GM18868 (cell line): ENCODE data around the gene DNAJC5G.
"Not testable (repeated sequence)": the region's sequence is repeated elsewhere in the genome, so short reads cannot be mapped to it uniquely, and the experiment has no call there.

Source experiments
- ATAC-seq: cut with Tn5 transposase; IDR thresholded peaks from one replicate; pipeline ENCODE4 v1.9.1; 2021; ENCODE audit warnings: mild to moderate bottlenecking, moderate library complexity; ENCODE audit not compliant: unreplicated experiment

Gene DNAJC5G

DNA sequence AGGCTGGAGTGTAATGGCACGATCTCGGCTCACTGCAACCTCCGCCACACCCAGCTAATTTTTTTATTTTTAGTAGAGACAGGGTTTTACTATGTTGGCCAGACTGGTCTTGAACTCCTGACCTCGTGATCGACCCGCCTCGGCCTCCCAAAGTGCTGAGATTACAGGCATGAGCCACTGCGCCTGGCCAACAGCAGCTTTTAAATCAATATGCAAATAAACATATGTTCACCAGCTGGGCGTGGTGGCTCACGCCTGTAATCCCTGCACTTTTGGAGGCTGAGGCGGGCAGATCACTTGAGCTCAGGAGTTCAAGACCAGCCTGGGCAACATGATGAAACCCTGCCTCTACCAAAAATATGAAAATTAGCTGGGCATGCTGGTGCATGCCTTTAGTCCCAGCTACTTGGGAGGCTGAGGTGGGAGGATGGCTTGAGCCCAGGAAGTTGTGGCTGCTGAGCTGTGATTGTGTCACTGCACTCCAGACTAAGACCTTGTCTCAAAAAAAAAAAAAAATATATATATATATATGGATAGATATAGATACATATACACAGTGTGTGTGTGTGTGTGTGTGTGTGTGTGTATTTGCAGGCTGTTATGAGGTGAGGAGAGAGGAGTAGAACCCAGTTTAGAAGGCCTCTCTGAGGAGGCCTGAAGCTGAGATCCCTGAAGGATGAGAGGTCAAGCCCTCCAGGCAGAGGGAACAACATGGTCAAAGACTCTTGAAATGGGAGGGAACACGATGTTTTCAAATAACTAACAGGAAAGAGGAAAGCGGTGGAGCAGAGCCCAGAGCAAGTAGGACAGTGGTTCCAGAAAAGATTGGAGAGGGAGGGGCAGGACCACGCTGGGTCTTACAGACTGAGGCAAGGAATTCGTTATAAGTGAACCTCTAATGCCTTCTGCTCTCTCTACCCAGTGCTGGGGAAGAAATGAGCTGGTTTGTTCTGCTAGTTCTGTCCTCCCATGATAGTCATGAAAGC, 2.4 kb upstream of the DNAJC5G start:
- ATAC-seq, result not testable (repeated sequence)

DNA sequence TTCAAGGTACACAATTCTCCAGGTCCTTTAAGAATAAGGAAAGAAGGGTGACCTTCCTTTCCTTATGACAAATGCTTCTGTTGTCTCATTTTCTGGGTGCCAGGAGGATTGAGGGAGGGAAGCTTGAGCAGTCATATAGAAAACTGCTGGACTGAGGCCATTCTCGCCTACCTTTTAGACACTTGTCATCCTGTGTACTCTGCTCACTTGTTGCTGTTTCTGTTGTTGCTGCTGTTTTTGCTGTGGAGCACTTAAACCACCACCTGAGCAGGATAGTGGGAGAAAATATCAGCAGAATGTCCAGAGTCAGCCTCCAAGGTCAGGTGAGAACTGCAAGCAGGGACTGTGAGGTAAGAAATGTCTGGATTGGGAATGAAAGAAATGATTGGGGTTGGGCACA, 2.8 kb downstream of the DNAJC5G start:
- ATAC-seq, result no peak

DNA sequence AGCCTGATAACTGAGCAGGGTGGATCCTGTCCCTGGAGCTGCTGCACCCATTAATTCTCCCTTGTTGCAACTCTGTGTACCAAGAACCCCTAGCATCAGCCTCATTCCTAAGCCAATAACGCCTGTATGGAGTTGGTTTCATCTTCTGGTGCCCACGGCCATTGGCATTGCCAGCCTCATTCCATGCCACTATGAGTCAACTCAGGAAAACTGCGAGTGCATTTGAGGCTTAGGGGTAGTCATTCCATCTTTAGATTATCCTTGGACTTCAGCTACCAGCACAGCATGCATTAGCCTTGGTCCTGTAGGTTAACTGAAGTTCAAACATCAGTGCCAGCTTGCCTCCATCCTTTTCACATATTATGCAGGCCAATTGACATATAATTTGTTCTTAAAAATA, 5.6 kb downstream of the DNAJC5G start:
- no peak for ATAC-seq

DNA sequence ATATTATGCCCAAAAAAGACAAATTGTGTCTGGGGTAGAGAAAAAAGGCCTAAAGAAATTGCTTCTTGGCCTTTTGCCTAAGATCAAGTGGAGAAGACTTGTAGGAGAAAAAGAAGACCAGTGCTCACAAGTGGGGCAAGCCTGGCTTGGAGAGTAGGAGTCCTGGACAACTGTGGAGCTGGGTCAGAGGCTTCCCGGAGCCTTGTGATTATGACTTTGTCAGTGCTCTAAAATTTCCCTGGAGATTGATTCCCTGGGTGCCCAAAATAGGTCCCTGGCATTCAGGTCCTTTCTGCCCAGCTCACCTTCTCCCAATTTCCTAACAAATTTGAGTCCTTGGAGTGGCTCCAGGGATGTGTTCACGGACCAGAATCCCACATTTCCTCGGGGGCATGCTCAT, 6.2 kb downstream of the DNAJC5G start:
- no peak for ATAC-seq

DNA sequence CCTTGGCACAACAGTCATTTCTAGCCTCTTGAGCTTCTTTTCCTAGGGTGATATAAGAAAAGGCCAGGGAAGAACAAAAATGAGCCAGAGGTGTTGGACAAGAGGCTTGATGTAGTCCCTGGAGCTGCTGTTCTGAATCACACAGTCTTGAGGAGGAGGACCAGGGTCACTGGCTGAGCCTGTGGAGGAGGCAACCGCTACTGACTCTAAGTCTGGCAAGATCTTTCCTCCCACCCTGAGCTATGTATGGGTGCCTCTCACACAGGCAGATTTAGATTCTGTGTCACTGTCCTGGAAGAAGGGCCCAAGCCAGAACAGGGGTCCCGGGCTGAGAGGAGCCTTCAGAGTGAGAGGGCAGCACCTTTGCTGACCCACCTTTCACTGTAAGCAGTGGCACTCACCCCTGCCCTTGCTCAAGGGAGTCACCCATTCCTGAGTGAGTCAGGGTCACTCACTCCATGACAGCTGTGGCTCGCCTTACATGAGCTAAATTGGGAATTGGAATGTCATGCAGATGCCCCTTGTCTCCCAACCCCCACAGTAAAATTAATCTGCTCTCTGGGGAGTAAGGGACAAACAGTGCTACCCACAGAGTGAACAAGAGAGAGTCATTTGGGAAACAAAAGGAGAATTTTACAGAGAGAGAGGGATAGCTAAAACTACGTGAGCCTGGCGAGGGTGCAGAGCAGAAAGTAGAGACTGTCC, 6.8 kb downstream of the DNAJC5G start, which contains the start of gene TRIM54:
TRIM54 (plus strand) TSS at position 575 of the 705 bp plus-strand sequence. CDS start 303 bp downstream, outside the sequence.
- no peak for ATAC-seq

DNA sequence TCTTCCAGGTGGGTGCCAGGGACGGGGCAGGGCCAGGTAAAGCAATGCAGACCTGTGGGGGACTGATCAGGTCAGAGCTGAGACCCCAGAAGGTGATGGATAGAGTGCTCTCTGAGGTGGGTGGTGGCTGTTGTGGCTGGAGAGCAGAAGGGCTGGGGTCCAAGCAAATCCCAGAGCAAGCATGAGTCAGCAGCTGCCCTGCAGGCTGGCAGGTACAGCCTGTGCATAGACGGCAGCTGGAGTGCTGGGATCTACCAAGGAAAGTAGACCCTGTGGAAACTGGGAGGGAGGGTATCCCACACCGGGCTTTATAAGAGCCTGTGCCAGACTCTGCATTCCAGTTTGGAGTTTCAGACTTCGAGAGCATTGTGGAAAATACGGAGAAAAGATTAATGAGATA, 7.7 kb downstream of the DNAJC5G start:
- no peak for ATAC-seq

DNA sequence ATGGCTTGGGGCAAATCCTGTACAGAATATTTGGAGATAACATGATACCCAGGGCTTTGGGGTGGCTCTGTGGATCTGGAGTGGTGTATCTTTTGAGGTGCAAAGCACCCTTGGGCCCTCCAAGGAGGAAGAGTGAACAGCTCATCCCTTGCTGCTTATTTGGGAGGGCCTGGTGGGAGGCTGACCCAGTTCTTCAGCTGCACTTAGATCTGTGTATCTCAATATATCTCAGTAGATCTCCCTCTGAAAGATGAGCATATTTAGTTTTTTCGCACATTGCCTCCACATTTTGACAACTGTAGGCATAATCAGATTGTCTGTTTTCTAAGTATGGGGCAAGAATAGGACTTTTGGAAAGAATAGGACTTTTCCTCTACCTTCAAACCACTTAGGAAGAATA, 9.8 kb downstream of the DNAJC5G start:
- no peak for ATAC-seq

DNA sequence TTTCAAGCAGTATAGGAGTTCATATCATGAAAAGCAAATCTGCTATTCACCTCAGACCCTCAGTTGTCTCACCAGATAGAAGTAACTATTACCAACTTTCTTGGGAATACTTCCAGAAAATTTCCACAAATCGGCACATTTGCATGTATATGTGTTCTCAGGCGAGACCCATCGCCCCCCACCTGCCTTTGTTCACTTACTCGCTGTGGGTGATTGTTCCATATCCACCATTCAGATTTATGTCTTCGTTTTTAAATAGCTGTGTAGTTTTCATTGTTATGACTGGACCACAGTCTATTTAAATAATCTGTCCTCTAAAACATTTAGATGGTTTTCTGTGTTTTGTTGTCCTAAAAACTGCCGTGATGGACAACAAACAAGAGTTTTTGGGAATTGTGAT, 10.2 kb downstream of the DNAJC5G start:
- ATAC-seq, result no peak

DNA sequence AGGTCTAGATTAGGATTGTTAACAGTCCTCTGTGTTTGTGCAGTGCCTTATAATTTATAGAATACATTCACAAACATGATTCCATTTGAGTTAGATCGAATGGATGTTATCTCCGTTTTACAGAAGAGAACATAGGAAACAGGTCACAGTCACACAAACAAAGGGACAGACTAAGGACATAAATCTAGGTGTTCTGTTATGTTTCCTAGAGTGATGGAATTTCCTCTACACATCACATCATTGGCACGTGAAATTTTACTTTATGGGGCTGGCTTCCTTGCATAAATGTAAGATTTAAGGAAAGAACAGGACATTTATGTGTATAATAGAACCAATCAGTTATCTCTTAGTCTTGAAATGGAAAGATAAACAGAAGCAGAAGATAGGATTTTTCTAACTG, 13.4 kb downstream of the DNAJC5G start:
- ATAC-seq, result no peak

DNA sequence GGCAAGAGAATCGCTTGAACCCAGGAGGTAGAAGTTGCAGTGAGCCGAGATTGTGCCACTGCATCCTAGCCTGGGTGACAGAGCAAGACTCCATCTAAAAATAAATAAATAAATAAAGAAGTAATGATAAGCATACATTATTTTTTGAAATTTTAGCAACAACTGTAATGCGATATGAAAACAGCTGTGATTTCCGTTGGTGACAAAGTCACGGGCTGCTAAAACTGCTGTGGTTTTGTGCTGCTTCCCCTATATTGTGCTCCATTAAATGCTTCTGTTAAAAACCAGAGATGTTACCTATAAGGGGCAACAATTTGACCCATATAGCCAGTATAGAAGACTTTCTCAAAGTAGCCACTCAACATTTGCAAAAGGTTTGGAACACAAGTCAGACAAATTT, 15.3 kb downstream of the DNAJC5G start:
- no peak for ATAC-seq

DNA sequence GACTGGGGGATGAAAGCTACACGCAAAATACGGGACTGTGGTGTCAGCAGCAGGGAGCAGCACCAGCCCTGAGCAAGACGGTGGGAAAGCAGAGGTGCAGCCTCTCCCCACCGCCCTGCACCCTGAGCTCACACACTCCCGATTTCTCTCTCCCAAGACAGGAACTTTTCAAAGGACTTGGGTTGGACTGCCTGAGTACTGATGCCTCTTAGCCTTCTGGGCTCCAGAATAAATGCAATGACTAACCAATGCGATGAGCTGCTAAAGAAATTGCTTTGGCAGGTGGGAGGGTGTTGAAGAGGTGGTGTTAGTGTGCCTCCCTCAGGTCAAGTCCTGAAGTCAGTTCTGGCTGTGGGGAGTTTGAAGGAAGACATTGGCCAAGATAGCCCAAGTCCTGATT, 16.6 kb downstream of the DNAJC5G start:
- no peak for ATAC-seq

DNA sequence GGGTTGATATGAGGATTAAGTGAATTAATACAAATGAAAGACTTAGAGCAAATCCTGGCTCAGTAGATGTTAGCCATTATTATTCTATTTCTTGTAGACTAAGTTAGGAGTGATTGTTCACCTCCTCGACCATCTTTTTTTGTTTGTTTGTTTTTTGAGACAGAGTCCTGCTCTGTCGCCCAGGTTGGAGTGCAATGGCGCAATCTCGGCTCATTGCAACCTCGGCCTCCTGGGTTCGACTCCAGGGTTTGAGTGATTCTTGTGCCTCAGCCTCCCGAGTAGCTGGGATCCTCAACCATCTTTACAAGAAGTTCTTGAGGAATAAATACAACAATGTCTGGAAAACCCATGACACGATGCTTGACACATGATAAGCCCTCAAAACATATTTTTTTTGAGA, 19.7 kb downstream of the DNAJC5G start:
- no peak for ATAC-seq

DNA sequence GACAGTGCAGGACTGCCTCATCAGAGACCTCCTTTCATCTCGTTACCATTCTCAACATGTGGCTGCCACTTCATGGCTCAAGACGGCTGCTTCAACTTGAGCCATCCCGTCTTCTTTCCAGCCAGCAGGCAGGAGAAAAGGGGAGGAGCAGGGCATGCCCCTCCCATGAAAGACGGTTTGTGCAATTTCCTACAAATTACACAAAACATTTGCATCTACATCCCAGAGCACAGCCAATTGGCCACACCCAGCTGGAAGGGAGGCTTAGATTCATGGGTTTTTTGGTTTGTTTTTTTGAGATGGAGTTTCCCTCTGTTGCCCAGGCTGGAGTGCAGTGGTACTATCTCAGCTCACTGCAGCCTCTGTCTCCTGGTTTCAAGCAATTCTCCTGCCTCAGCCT, 21.2 kb downstream of the DNAJC5G start:
- ATAC-seq, result no peak

DNA sequence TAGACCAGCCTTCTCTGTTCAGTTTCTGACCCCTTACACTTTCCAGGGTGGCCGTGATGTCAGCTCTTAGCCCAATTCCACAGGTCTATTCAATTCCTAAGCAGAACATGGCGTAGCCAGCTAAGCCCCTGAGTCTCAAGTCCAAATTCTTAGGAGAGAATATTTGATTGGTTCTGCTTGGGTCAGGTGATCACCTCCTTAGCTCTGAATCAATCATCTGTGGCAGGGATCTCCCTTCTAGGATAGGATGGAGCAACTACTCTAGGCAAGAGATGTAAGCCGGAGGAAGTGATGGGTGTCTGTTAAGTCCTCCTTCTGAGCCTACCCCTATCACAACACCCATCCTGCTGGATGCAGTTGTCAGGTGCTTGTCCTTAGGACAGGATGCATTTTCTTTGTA, 22.0 kb downstream of the DNAJC5G start:
- no peak for ATAC-seq

DNA sequence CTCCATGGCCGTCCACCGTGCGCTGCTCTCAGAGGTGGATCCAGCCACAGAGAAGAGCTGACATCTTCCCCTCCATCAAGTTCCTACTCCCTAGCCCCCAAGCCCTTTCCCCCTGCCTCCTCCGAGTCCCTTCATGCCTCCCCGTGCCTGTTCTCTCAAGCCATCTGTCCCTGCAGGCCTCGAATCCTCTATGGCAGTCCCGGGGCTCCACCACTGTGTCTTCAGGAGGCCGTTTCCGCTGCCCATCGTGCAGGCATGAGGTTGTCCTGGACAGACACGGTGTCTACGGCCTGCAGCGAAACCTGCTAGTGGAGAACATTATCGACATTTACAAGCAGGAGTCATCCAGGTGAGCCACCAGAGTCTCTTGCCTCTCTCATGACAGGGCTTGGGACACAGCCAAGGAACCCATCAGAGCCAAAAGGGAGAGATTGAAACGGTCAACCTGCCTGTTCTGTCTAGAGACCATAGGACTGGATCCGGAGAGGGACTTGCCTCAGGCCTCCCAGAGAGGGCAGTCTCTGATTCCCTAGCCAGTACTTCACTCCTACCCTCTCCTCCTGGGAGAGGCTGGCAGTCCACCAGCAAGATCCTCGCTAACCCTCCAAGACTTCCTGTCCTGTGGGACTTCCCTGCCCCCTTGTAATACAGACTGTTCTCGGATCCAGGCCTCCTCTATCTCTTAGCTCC, 23.3 kb downstream of the DNAJC5G start:
- no peak for ATAC-seq

DNA sequence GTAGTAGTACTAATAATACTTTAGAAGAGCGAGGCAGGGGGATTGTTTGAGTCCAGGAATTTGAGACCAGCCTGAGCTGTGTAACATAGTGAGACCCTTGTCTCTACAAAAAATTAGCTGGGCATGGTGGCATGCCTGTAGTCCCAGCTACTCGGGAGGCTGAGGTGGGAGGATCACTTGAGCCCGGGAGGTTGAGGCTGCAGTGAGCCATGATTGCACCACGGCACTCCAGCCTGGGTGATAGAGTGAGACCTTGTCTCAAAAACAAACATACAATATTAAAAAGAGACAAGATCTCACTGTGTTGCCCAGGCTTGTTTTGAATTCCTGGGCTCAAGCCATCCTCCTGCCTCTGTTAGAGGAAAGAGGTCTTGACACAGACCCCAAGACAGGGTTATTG, 25.4 kb downstream of the DNAJC5G start:
- not testable (repeated sequence) for ATAC-seq

DNA sequence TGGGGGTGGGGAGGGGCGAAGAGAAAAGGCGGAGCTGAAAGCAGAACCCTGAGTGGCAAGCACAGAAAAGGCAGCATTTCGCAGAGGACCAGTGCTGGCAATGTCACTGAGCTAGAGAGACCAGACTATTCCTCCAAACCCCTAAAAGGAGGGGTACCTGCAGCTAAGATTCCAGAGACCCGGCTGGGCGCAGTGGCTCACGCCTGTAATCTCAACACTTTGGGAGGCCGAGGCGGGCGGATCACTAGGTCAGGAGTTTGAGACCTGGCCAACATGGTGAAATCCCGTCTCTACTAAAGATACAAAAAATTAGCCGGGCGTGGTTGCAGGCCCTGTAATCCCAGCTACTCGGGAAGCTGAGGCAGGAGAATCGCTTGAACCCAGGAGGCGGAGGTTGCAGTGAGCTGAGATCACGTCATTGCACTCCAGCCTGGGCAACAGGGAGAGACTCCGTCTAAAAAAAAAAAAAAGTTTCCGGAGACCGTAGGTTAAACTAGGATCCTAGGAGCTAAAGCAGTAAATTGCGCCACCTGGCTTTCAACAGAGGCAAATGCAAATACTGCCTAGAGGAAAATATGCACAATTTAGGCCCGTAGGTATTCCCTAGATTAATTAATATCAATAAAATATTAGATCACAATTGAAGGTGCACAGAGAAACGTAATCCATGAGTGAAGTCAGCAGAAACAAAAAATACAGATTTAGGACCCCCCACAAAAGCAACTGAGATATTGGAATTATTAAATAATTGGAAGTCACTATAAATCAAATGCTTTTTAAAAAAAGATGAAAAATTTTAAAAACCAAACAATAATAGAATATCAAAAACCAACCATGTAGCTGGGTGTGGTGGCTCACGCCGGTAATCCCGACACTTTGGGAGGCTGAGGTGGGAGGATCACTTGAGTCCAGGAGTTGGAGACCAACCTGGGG, 28.1 kb downstream of the DNAJC5G start:
- no peak for ATAC-seq

DNA sequence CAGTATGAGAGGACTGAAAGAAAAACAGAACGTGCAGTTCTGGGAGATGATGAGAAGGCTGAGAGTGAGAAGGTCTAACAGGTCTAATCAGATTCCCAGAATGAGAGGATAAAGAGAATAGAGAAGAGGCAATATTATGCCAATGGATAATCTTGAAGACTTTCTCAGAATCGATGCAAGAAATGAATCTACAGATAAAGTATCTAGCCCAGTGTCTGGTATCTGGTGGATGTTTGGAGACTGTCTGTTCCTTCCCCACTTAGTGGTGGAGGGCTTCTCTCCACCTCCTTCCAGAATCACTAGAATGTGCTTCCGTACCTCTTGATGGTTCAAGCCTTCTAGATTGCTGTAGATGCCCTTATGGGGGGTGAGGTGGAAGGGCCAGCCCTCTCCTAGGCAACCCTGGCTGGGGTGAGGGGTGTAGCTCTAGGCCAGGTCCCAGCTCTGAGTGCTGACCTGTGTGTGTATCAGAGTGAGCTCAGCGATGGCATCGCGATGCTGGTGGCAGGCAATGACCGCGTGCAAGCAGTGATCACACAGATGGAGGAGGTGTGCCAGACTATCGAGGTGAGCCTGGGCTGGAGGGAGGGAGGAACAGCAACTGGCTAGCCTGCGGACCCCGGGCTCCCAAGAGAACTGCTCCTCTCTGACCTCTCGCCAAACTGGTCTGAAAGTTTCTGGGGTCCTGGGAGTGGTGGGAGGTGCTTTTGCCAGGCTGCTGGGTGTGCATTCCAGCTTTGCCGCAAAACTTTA, 29.4 kb downstream of the DNAJC5G start:
- no peak for ATAC-seq

DNA sequence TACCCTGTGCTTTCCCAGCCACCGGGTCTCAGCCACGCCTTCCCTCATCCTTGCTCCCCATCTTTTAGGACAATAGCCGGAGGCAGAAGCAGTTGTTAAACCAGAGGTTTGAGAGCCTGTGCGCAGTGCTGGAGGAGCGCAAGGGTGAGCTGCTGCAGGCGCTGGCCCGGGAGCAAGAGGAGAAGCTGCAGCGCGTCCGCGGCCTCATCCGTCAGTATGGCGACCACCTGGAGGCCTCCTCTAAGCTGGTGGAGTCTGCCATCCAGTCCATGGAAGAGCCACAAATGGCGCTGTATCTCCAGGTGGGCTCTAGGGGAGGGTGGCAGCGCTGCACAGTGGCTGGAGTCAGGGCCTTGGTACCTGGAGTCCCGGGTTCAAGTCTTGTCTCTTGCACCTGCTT, 30.3 kb downstream of the DNAJC5G start:
- ATAC-seq, result no peak

DNA sequence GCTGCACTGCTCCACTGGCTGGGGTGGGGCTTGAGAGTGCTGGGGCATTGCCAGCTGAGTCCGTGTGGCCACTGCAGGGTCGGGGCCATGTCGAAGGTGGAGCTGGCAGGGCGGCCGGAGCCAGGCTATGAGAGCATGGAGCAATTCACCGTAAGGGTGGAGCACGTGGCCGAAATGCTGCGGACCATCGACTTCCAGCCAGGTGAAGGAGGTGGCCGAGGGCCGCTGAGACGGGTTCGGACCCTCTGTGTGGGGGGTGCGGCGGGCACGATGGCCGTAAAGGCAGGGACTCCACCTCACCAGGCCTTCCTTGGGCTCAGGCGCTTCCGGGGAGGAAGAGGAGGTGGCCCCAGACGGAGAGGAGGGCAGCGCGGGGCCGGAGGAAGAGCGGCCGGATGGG, 30.9 kb downstream of the DNAJC5G start:
- no peak for ATAC-seq
